SK-N-MC (cell line): ENCODE measurements around the gene AGAP5.

Source experiments
- EZH2 ChIP-seq: fragments of 200-600 bp; sonication (generic); IDR thresholded peaks from one replicate; pipeline ENCODE4 v1.6.1; 2017; ENCODE audit warnings: antibody characterized with exemption
- FOXP2 ChIP-seq: optimal IDR thresholded peaks from 2 replicates; pipeline ENCODE3; 2011; ENCODE audit warnings: mild to moderate bottlenecking, moderate library complexity; ENCODE audit not compliant: insufficient read depth; ENCODE audit errors: extremely low read length, control extremely low read depth
- POLR2AphosphoS5 ChIP-seq: IDR thresholded peaks from 2 replicates; pipeline ENCODE4 v1.6.1; 2012; ENCODE audit warnings: mild to moderate bottlenecking, low read depth, low read length, borderline replicate concordance

DNA sequence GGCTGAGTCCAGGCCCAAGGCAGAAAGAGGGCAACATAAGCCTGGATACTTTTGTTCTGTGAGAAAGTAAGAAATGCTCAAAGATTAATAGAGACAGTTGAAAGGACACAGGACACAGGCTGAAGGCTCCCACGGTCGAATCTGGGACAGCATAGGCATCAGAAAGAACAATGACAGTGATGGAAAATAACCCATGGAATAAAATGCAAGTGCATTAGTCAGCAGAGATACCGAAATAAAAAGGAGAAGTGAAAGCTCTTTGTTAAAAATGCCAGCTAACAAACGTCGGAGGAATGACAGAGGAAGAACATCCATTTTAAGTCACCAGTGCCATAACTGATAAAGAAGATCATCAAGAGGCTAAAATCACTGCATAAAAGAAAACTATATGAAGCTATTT, 19.6 kb upstream of the AGAP5 start:
- TF ChIP-seq EZH2: no peak
- no peak for TF ChIP-seq POLR2AphosphoS5
- TF ChIP-seq FOXP2: no peak
